HG03520 (cell line): ENCODE data around the gene ZNF579.
"Not testable (repeated sequence)": the region's sequence is repeated elsewhere in the genome, so short reads cannot be mapped to it uniquely, and the experiment has no call there.

Experiments used
- ATAC-seq: cut with Tn5 transposase; IDR thresholded peaks from one replicate; pipeline ENCODE4 v1.9.1; 2021; ENCODE audit warnings: mild to moderate bottlenecking, moderate library complexity; ENCODE audit not compliant: unreplicated experiment

ZNF579 gene

GRCh38 chr19:55576746-55577145 lies 3.9 kb downstream of the ZNF579 start:
- no peak for ATAC-seq

DNA sequence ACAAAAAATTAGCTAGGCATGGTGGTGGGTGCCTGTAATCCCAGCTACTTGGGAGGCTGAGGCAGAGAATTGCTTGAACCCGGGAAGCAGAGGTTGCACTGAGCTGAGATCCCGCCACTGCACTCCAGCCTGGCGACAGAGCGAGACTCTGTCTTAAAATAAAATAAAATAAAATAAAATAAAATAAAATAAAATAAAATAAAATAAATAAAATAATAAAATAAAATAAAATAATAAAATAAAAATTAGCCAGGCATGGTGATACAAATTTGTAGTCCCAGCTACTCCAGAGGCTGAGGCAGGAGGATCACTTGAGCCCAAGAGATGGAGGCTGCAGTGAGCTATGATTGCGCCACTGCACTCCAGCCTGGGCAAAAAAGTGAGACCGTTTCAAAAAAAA lies 6.7 kb downstream of the ZNF579 start:
- ATAC-seq: not testable (repeated sequence)

DNA sequence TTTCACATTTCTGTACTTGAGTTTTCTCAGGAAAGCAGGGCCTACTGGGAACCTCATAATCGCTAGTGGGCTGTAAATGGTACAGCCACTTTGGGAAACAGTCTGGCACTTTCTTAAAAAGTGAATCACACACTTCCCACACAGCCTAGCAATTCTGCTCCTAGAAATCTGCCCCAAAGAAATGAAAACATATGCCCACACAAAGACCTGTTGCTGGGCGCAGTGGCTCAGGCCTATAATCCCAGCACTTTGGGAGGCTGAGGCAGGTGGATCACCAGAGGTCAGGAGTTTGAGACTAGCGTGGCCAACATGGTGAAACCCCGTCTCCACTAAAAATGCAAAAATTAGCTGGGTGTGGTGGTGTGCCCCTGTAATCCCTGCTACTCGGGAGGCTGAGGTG lies 11.2 kb downstream of the ZNF579 start:
- ATAC-seq: not testable (repeated sequence)

GRCh38 chr19:55567708-55568328 lies 12.8 kb downstream of the ZNF579 start:
- no peak for ATAC-seq

DNA sequence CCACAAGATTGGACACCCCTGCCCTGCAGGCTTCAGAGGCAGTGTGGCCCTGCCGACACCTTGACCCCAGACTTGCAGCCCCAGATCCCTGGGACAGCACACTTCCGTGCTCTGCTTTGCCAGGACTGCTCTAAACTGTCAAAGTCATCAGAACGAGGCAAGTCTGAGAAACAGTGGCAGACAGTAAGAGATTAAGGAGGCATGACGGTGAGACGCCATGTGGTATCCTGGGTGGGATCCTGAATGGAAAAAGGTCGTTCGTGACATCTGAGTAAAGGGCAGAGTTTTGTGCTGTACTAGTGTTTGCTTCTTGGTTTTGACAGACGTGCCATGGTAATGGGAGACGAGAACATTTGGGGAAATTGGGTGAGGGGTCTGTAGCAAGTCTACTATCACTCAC lies 13.8 kb downstream of the ZNF579 start:
- ATAC-seq: no peak

- no peak for ATAC-seq
Measured at GRCh38 chr19:55563261-55563690, 17.4 kb downstream of the ZNF579 start.

DNA sequence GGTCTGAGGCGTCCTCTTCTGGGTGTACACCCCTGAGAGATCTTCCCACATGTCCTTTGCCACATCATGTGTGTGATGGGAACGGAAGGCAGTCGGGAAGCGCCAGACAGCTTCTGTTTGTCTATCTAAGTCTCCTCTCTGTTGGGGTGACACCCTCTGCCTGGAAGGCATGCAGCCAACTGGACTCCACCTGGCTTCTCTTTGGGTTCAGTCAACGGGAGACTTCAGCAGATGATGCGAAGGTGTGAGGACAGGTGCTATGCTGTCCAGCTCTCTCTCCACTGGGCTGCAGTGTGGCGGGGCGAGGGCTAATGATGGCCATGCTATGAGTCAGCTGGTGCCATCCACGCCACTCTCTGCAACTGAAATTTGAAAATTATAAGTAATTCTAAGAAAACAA lies 21.0 kb downstream of the ZNF579 start:
- ATAC-seq: no peak

DNA sequence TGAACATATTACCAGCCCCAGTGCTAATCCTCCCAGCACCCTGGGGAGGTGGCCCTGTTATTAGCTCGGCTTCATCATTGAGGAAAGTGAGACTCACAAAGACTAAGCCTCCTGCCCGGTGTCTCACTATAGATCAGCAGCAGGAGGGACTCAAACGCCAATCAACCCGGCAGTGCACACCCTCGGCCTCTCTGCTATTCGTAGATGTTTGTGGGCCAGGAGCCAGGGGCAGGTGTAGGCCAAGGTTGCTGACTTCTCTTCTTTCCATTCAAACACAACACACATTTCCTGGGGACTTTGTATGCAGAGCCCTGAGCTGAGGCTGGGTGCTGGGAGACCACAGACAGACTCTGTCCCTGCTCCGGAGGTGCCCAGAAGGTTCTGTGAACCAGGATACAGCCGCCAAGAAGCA lies 25.9 kb downstream of the ZNF579 start:
- no peak for ATAC-seq

DNA sequence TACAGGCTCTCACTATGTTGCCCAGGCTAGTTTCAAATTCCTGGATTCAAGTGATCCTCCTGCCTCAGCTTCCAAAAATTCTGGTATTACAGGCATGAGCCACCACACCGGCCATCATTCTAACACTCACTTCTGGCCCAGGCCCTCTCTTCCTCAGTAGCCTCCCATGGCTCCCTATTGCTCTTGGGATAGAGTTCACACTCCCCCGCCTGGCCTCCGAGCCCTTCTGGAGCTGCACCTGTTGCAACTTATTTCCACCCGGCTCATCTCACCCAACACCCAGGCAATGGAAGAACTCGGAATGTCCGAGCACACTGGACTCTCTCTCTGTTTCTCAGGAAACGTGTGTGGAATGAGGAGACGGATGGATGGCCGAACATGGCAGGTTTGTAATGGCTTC lies 26.3 kb downstream of the ZNF579 start:
- no peak for ATAC-seq

DNA sequence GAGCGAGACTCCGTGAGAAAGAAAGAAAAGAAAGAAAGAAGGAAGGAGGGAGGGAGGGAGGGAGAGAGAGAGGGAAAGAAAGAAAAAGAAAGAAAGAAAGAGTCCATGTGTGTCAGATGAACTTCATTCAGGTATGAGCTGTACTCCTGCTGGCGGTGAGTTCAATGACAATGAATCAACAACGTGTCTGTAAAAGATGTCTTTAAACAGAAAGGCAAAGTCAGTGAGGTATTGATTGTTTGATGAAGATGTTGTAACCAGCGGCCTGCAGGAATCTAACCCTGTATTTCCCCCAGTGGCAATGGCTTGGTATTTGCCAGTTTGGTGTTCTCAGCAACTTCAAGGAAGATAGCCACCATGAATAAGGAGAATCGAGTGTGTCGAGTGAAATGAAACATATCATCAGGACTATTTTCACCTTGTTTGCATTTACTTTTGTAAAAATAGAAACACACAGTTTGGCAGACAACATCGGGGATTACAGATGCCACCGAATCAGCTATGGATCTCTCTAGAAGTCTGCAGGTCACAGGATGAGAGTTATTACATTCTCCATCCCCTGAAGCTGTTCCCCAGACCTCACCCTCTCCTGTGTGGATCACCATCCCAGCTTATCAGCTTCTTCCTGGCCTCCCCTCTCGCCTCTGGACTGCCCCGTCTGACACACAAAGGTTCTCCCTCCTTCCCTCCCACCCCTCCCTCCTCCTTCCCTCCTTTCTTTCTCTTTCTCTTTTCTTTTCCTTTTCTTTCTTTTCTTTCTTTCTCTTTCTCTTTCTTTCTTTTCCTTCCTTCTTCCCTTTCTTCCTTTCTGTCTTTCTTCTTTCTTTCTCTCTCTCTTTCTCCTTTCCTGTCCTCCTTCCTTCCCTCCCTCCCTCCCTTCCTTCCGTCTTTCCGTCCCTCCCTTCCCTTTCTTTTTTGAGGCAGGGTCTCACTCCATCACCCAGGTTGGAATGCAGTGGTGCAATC lies 27.1 kb downstream of the ZNF579 start:
- no peak for ATAC-seq

- ATAC-seq: no peak
Measured at GRCh38 chr19:55552620-55553019, 28.0 kb downstream of the ZNF579 start.

DNA sequence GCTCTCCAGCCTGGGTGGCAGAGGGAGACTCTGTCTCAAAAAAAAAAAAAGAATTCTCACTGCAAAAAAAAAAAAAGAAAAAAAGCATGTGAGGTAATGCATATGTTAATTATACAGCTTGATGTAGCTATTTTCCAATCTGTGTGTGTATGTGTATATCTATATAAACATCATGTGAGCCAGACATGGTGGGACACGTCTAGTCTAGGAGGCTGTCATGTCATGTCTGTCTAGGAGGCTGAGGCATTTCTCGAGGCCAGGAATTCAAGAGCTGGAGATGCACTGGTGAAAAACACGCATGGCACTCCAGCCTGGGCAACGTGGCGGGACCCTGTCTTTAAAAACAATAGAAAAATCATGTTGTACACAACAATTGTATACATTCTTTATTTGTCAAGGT lies 28.4 kb downstream of the ZNF579 start:
- ATAC-seq: no peak

DNA sequence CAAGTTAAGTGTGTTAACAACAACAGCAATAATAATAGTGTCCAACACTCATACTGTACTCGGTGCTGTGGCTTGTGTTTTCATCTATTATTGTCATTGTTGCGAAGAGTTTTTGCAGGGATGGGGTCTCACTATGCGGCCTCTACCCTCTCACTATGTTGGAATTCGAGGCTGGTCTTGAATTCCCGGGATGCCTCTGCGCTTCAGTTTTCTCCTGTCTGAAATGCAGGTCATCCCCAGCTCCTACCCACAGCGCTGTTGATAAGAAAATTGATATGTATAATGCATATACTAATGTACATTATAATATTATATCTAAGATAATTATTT lies 30.4 kb downstream of the ZNF579 start:
- no peak for ATAC-seq

DNA sequence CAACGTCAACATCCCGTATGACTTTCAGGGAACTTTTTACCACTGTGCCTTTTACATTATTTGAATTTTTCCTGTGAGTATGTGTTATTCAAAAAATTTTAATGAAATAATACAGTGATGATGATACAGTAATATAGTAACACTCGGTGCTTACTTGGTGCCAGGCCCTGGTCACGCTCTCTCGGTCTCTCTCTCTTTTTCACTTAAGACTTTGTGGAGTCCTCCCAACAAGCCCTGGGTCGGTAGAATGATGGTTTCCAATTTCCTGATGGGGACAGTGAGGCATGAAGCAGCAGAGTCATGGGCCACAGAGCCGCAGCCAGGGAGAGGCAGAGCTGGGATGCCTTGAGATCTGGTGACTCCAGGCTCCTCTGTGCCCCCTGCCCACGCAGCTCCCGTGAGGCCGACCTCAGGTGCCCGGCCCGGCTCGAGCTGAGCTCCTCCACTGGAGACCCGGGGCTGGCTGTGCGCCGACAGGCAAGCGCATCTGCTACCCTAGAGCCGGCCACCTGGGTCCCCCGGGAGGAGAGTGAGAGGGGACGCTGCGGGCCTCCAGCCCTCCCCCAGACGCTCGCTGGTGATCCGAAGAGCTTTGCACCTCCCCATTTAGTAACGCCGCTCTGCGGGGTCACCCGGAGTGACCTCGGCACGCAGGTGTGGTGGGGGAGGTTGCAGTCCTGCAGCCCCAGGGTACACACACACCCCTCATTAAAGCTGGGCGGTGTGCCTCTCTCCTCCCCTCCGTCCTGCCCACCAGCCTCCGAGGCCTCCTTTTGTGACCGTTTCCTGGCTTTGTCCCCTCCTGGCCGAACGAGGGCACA lies 30.9 kb downstream of the ZNF579 start:
- ATAC-seq: no peak

- no peak for ATAC-seq
Measured at GRCh38 chr19:55546822-55547614, 33.6 kb downstream of the ZNF579 start.

DNA sequence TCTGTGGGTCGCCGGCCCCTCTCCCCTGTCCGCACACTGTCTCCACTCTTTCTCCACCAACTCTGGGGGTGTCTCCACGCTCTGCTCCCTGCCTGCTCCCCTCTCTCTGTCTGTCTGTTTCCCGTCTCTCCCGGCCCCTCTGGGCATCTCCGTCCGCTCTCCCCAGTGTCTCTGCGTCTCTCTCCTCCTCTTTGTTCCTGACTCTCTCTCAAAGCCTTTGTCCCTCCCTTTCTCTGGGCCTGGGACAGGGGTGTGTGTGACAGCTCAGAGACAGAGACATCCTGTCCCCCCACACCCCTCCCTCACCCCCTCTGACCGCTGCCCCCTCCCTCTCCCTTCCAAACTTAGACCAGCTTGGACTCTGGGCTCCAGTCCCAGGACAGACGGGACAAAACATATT lies 34.6 kb downstream of the ZNF579 start:
- ATAC-seq: no peak

DNA sequence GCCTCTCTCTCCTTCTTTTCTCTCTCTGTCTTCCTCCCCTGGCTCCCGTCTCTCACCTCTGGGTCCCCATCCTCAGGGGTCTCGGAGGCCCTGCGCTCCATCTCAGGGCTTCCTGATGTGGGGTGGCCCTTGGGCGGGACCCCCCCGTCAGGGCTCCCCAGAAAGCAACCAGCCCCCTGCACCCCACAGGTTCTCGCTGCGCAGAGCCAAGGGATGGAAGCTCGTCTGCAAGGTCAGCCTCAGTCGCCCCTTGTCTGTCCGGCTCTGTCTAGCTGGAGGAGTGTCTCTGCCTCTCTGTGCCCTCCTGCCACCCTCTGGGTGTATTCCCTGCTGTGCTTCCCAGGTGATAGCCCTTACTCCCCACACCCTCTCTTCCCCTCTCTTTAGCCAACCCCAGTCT lies 35.2 kb downstream of the ZNF579 start, which contains the start of gene SBK3:
Gene SBK3 (minus strand): TSS at position 101 of the 400 bp plus-strand sequence. CDS start 0 bp downstream, at position 101.
- no peak for ATAC-seq

DNA sequence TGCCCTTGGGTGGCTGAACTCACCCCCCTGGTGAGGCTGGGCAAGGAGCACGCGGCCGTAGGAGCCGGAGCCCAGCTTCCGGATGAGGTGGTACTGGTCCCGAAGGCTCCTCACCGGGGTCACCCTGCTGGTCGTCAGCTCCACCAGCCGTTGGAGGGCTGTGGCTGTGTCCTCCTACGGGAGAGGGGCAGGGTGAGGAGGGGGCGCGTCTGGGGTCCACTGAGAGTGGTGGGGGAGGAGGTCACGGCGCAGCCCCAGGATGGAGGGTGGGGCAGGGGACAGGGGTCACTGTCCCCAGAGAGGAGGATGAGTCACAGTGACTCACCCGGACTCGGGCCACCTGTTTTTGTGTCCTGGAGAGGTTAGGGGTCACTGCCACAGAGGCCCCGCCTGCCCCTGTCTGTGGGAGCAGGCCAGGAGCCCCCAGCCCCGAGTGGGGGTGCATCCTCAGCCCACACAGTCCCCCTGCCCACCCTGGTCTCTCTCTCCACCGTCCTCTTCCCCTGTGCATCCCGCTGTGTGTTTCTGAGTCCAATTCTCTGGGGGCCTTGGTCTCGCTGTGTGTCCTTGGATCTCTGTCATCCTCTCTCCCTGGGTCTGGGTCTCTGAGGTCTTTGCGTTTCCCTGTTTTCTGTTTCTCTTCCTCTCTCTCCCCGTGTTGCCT lies 35.7 kb downstream of the ZNF579 start:
- no peak for ATAC-seq

GRCh38 chr19:55544014-55544413 lies 36.6 kb downstream of the ZNF579 start:
- ATAC-seq: no peak

DNA sequence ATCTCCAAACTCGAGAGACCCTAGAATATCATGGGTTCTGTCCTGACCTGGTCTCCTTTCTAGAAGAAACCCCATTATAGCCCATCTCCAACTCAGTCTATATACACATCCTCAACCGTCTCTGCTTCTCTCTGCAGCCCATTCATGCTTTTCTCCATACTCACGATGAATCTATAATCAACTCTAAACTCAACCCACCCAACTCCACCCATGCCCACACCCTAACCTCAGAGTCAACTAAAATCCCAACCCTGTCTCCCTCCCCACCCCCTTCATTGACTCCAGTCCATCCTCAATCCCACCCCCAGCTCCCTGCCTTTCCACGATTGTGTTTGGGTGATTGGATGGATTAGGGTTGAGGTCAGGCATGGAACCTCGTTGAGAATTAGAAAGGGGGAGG lies 37.1 kb downstream of the ZNF579 start:
- ATAC-seq: no peak
